GM12874 (cell line): ENCODE results near the gene PEX16.

Experiments used
- TF ChIP-seq, protein P1 (sequence below): IDR thresholded peaks from 2 replicates; pipeline ENCODE4 v1.5.1; 2011; ENCODE audit warnings: low read depth, mild to moderate bottlenecking, control low read depth, low read length, moderate library complexity; ENCODE audit not compliant: insufficient read depth

PEX16 gene

GRCh38 chr11:45930951-45931570, 13.4 kb upstream of the PEX16 start:
- TF ChIP-seq, protein P1, sequence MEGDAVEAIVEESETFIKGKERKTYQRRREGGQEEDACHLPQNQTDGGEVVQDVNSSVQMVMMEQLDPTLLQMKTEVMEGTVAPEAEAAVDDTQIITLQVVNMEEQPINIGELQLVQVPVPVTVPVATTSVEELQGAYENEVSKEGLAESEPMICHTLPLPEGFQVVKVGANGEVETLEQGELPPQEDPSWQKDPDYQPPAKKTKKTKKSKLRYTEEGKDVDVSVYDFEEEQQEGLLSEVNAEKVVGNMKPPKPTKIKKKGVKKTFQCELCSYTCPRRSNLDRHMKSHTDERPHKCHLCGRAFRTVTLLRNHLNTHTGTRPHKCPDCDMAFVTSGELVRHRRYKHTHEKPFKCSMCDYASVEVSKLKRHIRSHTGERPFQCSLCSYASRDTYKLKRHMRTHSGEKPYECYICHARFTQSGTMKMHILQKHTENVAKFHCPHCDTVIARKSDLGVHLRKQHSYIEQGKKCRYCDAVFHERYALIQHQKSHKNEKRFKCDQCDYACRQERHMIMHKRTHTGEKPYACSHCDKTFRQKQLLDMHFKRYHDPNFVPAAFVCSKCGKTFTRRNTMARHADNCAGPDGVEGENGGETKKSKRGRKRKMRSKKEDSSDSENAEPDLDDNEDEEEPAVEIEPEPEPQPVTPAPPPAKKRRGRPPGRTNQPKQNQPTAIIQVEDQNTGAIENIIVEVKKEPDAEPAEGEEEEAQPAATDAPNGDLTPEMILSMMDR: no peak

GRCh38 chr11:45930031-45930794, 12.5 kb upstream of the PEX16 start:
- TF ChIP-seq, protein P1: no peak

- TF ChIP-seq, protein P1: no peak
These were observed 11.9 kb upstream of the PEX16 start for GRCh38 chr11:45929486-45930030.

- TF ChIP-seq, protein P1: no peak
These were observed 11.0 kb upstream of the PEX16 start for GRCh38 chr11:45928535-45929215.

DNA sequence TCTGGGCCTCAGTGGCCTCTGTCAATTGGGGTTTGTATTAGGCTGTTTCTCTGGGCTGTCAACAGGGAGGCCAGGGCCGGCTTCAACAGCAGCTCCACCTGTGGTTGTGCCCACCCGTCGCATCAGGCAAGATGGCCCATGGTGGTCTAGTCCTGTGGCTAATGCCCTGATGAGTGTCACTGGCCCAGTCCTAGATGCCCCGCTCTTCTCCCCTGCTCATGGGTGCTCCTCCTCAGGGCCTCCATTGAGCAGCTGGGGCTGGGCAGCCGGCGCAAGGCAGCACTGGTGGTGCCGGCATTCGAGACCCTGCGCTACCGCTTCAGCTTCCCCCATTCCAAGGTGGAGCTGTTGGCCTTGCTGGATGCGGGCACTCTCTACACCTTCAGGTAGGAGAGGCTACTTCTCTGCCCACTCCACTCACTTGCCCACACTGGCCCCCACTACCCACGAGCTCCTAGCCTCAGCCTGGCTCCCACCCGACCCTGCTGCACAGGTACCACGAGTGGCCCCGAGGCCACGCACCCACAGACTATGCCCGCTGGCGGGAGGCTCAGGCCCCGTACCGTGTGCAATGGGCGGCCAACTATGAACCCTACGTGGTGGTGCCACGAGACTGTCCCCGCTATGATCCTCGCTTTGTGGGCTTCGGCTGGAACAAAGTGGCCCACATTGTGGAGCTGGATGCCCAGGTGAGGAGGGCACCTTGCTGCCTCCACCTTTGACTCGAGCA, 10.2 kb upstream of the PEX16 start:
- TF ChIP-seq, protein P1: no peak

- TF ChIP-seq, protein P1: no peak
These were observed 9.6 kb upstream of the PEX16 start for GRCh38 chr11:45927332-45927683.
